ENCODE data around the gene GPC6.

DNA sequence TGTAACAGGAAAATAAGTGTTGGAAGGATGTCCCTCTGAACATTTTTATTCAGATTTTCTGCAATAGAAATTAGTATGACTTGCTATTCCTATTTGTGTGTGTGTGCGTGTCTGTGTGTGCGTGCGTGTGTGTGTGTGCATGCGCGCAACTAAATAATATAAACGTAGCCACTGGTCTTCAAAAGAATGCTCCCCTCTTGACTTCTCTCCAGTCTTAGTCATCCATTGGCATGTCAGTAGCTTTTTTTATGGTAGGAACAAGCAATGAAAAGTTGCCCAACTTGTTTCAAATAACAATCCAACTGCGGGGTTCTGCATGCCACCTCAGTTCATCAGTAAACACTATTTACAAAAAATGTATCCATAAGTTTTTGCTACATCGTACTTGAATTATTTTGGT, 249.6 kb downstream of the GPC6 start:
- TF ChIP-seq, protein P1, sequence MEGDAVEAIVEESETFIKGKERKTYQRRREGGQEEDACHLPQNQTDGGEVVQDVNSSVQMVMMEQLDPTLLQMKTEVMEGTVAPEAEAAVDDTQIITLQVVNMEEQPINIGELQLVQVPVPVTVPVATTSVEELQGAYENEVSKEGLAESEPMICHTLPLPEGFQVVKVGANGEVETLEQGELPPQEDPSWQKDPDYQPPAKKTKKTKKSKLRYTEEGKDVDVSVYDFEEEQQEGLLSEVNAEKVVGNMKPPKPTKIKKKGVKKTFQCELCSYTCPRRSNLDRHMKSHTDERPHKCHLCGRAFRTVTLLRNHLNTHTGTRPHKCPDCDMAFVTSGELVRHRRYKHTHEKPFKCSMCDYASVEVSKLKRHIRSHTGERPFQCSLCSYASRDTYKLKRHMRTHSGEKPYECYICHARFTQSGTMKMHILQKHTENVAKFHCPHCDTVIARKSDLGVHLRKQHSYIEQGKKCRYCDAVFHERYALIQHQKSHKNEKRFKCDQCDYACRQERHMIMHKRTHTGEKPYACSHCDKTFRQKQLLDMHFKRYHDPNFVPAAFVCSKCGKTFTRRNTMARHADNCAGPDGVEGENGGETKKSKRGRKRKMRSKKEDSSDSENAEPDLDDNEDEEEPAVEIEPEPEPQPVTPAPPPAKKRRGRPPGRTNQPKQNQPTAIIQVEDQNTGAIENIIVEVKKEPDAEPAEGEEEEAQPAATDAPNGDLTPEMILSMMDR (conservative IDR thresholded peaks at IDR 0.05): no peak
- TF ChIP-seq ZFX (IDR thresholded peaks at IDR 0.05): no peak
